WTC11 (cell line): ENCODE measurements around the gene CISH. TPM values are rescaled to one million over a fixed set of nuclear protein-coding genes. Genes with fewer than 3 reads are reported as not detected.

Source experiments
- ATAC-seq: fragments of 200-7000 bp; cut with Tn5 transposase; 2 replicates; pipeline ENCODE4 v1.10.0; 2021; ENCODE audit warnings: mild to moderate bottlenecking, moderate library complexity
- CTCF ChIA-PET: fragments of 300-600 bp; sonication (Branson Sonifier 250); formaldehyde crosslinking; loops from one replicate; lab custom pipeline; 2021; ENCODE audit warnings: antibody characterized with exemption; lab: Charles Lee
- POLR2A ChIA-PET: fragments of 350-600 bp; sonication (Branson Sonifier 250); formaldehyde crosslinking; loops from one replicate; lab custom pipeline; 2021; ENCODE audit warnings: antibody characterized with exemption; lab: Charles Lee
- DNase-seq: peaks from one replicate; pipeline ENCODE4 v3.0.0; 2021; ENCODE audit warnings: low spot score
- H3K27ac Mint-ChIP-seq: 2 replicates; pipeline ENCODE4 v1.8.0; 2021; ENCODE audit warnings: mixed read lengths
- H3K27me3 Mint-ChIP-seq: 2 replicates; pipeline ENCODE4 v1.8.0; 2021; ENCODE audit warnings: low read depth, mild to moderate bottlenecking, moderate library complexity, mixed read lengths
- H3K36me3 Mint-ChIP-seq: 2 replicates; pipeline ENCODE4 v1.8.0; 2021; ENCODE audit warnings: mixed read lengths
- H3K4me1 Mint-ChIP-seq: 2 replicates; pipeline ENCODE4 v1.8.0; 2022; ENCODE audit warnings: mixed read lengths
- H3K4me3 Mint-ChIP-seq: 2 replicates; pipeline ENCODE4 v1.8.0; 2021; ENCODE audit warnings: mild to moderate bottlenecking, moderate library complexity, mixed read lengths
- H3K9me3 Mint-ChIP-seq: 2 replicates; pipeline ENCODE4 v1.8.0; 2021; ENCODE audit warnings: mixed read lengths
- AR ChIP-seq: fragments of 250-450 bp; sonication (Bioruptor Pico); IDR thresholded peaks from 2 replicates; pipeline ENCODE4 v1.9.0; 2021; ENCODE audit warnings: mild to moderate bottlenecking
- CBFB ChIP-seq: sonication (generic); formaldehyde crosslinking; IDR thresholded peaks from 2 replicates; pipeline ENCODE4 v1.8.1; 2022; ENCODE audit warnings: mild to moderate bottlenecking, low read depth, missing genetic modification reagents
- CREM ChIP-seq: sonication (generic); formaldehyde crosslinking; IDR thresholded peaks from 2 replicates; pipeline ENCODE4 v1.8.1; 2022; ENCODE audit warnings: mild to moderate bottlenecking, missing genetic modification reagents, moderate library complexity
- FOXP1 ChIP-seq: sonication (generic); formaldehyde crosslinking; IDR thresholded peaks from 2 replicates; pipeline ENCODE4 v1.8.0; 2022; ENCODE audit warnings: missing genetic modification reagents, mild to moderate bottlenecking, moderate library complexity, borderline replicate concordance
- MYBL2 ChIP-seq: sonication (generic); formaldehyde crosslinking; IDR thresholded peaks from 2 replicates; pipeline ENCODE4 v1.8.1; 2023; ENCODE audit warnings: mild to moderate bottlenecking, moderate library complexity, missing genetic modification reagents
- OVOL2 ChIP-seq: fragments of 250-450 bp; sonication (Bioruptor Pico); IDR thresholded peaks from 2 replicates; pipeline ENCODE4 v1.9.0; 2021; ENCODE audit warnings: mild to moderate bottlenecking, borderline replicate concordance
- PRRX2 ChIP-seq: fragments of 250-450 bp; sonication (Bioruptor Pico); IDR thresholded peaks from 2 replicates; pipeline ENCODE4 v1.8.0; 2021; ENCODE audit warnings: mild to moderate bottlenecking
- ZBTB43 ChIP-seq: sonication (generic); formaldehyde crosslinking; IDR thresholded peaks from 2 replicates; pipeline ENCODE4 v1.8.1; 2023; ENCODE audit warnings: mild to moderate bottlenecking, missing genetic modification reagents
- ZNF121 ChIP-seq: sonication (generic); formaldehyde crosslinking; IDR thresholded peaks from 2 replicates; pipeline ENCODE4 v1.8.0; 2023; ENCODE audit warnings: missing genetic modification reagents
- ZNF396 ChIP-seq: fragments of 250-450 bp; sonication (Bioruptor Pico); IDR thresholded peaks from 2 replicates; pipeline ENCODE4 v1.8.0; 2021; ENCODE audit warnings: mild to moderate bottlenecking, moderate library complexity, borderline replicate concordance
- ZSCAN18 ChIP-seq: fragments of 250-450 bp; sonication (Bioruptor Pico); IDR thresholded peaks from 2 replicates; pipeline ENCODE4 v2.1.2; 2022; ENCODE audit warnings: mild to moderate bottlenecking, moderate library complexity
- total RNA-seq: library from RNA; stranded (reverse); gene quantifications from 3 replicates; pipeline ENCODE4 v1.2.3, GENCODE V29; 2021
- TF ChIP-seq, protein P1 (sequence below): sonication (generic); formaldehyde crosslinking; IDR thresholded peaks from 2 replicates; pipeline ENCODE4 v1.8.0; 2022; ENCODE audit warnings: mild to moderate bottlenecking, missing genetic modification reagents
- TF ChIP-seq, protein P2 (sequence below): fragments of 250-450 bp; sonication (Bioruptor Pico); IDR thresholded peaks from 2 replicates; pipeline ENCODE4 v1.9.0; 2021; ENCODE audit warnings: mild to moderate bottlenecking, borderline replicate concordance
- TF ChIP-seq, protein P3 (sequence below): sonication (generic); formaldehyde crosslinking; conservative IDR thresholded peaks from 2 replicates; pipeline ENCODE4 v1.8.1; 2023; ENCODE audit warnings: mild to moderate bottlenecking, low read depth, missing genetic modification reagents, moderate library complexity

Gene CISH
- total RNA-seq, 1 experiment from 2014 or later: 2.4 TPM

DNA sequence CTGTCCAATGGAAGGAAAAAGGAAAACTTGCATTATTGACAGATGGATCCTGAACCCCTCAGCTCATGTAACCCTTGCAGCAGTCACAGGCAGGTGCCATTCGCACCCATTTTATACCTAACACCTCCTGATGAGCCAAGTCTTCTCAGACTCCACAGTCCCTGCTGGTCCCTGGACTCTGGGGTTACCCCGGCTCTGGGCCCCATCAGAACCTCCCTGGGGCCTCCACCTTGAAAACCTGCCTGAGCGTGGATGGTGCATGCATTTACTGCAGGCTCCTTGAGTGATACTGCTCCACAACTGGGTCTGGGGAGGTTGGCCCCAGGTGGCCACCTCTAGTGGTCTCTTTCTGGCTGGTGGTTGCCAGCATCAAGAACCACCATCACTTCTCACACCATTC, 47.3 kb upstream of the CISH start:
- CTCF ChIA-PET: interaction anchor here (3.1 kb wide), 1 partner anchor 42 kb away, joined by 11 read pairs; the partner anchor contains the start of gene MAPKAPK3
- no peak for TF ChIP-seq AR
- no peak for TF ChIP-seq MYBL2 (CRISPR knock-in tag)
- no peak for TF ChIP-seq CREM (CRISPR knock-in tag)
- TF ChIP-seq ZNF396 (CRISPR knock-in tag): no peak
- no peak for TF ChIP-seq ZSCAN18 (CRISPR knock-in tag)
- TF ChIP-seq, protein P1, sequence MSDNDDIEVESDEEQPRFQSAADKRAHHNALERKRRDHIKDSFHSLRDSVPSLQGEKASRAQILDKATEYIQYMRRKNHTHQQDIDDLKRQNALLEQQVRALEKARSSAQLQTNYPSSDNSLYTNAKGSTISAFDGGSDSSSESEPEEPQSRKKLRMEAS (CRISPR knock-in tag): no peak
- no peak for TF ChIP-seq CBFB (CRISPR knock-in tag)
- TF ChIP-seq ZNF121: no peak
- TF ChIP-seq, protein P2, sequence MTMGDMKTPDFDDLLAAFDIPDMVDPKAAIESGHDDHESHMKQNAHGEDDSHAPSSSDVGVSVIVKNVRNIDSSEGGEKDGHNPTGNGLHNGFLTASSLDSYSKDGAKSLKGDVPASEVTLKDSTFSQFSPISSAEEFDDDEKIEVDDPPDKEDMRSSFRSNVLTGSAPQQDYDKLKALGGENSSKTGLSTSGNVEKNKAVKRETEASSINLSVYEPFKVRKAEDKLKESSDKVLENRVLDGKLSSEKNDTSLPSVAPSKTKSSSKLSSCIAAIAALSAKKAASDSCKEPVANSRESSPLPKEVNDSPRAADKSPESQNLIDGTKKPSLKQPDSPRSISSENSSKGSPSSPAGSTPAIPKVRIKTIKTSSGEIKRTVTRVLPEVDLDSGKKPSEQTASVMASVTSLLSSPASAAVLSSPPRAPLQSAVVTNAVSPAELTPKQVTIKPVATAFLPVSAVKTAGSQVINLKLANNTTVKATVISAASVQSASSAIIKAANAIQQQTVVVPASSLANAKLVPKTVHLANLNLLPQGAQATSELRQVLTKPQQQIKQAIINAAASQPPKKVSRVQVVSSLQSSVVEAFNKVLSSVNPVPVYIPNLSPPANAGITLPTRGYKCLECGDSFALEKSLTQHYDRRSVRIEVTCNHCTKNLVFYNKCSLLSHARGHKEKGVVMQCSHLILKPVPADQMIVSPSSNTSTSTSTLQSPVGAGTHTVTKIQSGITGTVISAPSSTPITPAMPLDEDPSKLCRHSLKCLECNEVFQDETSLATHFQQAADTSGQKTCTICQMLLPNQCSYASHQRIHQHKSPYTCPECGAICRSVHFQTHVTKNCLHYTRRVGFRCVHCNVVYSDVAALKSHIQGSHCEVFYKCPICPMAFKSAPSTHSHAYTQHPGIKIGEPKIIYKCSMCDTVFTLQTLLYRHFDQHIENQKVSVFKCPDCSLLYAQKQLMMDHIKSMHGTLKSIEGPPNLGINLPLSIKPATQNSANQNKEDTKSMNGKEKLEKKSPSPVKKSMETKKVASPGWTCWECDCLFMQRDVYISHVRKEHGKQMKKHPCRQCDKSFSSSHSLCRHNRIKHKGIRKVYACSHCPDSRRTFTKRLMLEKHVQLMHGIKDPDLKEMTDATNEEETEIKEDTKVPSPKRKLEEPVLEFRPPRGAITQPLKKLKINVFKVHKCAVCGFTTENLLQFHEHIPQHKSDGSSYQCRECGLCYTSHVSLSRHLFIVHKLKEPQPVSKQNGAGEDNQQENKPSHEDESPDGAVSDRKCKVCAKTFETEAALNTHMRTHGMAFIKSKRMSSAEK (CRISPR knock-in tag): no peak
- TF ChIP-seq PRRX2: no peak
- TF ChIP-seq, protein P3, sequence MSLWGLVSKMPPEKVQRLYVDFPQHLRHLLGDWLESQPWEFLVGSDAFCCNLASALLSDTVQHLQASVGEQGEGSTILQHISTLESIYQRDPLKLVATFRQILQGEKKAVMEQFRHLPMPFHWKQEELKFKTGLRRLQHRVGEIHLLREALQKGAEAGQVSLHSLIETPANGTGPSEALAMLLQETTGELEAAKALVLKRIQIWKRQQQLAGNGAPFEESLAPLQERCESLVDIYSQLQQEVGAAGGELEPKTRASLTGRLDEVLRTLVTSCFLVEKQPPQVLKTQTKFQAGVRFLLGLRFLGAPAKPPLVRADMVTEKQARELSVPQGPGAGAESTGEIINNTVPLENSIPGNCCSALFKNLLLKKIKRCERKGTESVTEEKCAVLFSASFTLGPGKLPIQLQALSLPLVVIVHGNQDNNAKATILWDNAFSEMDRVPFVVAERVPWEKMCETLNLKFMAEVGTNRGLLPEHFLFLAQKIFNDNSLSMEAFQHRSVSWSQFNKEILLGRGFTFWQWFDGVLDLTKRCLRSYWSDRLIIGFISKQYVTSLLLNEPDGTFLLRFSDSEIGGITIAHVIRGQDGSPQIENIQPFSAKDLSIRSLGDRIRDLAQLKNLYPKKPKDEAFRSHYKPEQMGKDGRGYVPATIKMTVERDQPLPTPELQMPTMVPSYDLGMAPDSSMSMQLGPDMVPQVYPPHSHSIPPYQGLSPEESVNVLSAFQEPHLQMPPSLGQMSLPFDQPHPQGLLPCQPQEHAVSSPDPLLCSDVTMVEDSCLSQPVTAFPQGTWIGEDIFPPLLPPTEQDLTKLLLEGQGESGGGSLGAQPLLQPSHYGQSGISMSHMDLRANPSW (CRISPR knock-in tag): no peak
- no peak for TF ChIP-seq FOXP1 (CRISPR knock-in tag)
- TF ChIP-seq OVOL2 (CRISPR knock-in tag): no peak
- no peak for TF ChIP-seq ZBTB43
- DNase-seq (no peak), ATAC-seq (no peak)
- Mint-ChIP-seq H3K27me3 (peaks cover 3% of the 10 kb centered on the region; the same call in 1 of the 2 replicates), H3K4me3 (no peak overlapping the region), H3K4me1 (no peaks in the 10 kb centered on the region), H3K9me3 (no peaks in the 10 kb centered on the region), H3K36me3 (no peaks in the 10 kb centered on the region), H3K27ac (no peak overlapping the region)
- POLR2A ChIA-PET: no interaction called here
